ENCODE data around the gene DLG2.

DLG2 gene

GRCh38 chr11:84962018-84962417, 665.1 kb downstream of the DLG2 start:
- no peak for DNase-seq

- no peak for DNase-seq
Observed at GRCh38 chr11:84958295-84958694, 668.8 kb downstream of the DLG2 start.

- DNase-seq, result no peak
Observed at GRCh38 chr11:84950569-84951270, 676.4 kb downstream of the DLG2 start.

- DNase-seq, result no peak
Observed at GRCh38 chr11:84947970-84948580, 679.1 kb downstream of the DLG2 start.

GRCh38 chr11:84947070-84947469, 680.1 kb downstream of the DLG2 start:
- DNase-seq, result no peak

- DNase-seq, result no peak
Observed at GRCh38 chr11:84930863-84931262, 696.3 kb downstream of the DLG2 start.

- no peak for DNase-seq
Observed at GRCh38 chr11:84929738-84930137, 697.4 kb downstream of the DLG2 start.

- DNase-seq, result no peak
Observed at GRCh38 chr11:84924154-84924692, 702.9 kb downstream of the DLG2 start.

- no peak for DNase-seq
Observed at GRCh38 chr11:84923489-84923888, 703.7 kb downstream of the DLG2 start.

- DNase-seq, result no peak
Observed at GRCh38 chr11:84922836-84923235, 704.3 kb downstream of the DLG2 start.

- no peak for DNase-seq
Observed at GRCh38 chr11:84922212-84922805, 704.8 kb downstream of the DLG2 start.

- no peak for DNase-seq
Observed at GRCh38 chr11:84914511-84914910, 712.6 kb downstream of the DLG2 start.

- DNase-seq, result no peak
Observed at GRCh38 chr11:84909740-84910139, 717.4 kb downstream of the DLG2 start.

- no peak for DNase-seq
Observed at GRCh38 chr11:84906995-84907394, 720.1 kb downstream of the DLG2 start.

- no peak for DNase-seq
Observed at GRCh38 chr11:84905411-84905810, 721.7 kb downstream of the DLG2 start.

- no peak for DNase-seq
Observed at GRCh38 chr11:84902445-84902844, 724.7 kb downstream of the DLG2 start.

GRCh38 chr11:84901991-84902390, 725.2 kb downstream of the DLG2 start:
- DNase-seq, result no peak

GRCh38 chr11:84899740-84900139, 727.4 kb downstream of the DLG2 start:
- no peak for DNase-seq

- DNase-seq, result no peak
Observed at GRCh38 chr11:84899134-84899533, 728.0 kb downstream of the DLG2 start.

- DNase-seq, result no peak
Observed at GRCh38 chr11:84894666-84895065, 732.5 kb downstream of the DLG2 start.

- DNase-seq, result no peak
Observed at GRCh38 chr11:84890676-84891075, 736.5 kb downstream of the DLG2 start.

GRCh38 chr11:84889556-84889955, 737.6 kb downstream of the DLG2 start:
- DNase-seq, result no peak

GRCh38 chr11:84887055-84887629, 740.0 kb downstream of the DLG2 start:
- DNase-seq, result no peak

GRCh38 chr11:84886344-84886743, 740.8 kb downstream of the DLG2 start:
- DNase-seq, result no peak

All from NK-92 treated with Interleukin-12 subunit alpha and Interleukin-12 subunit beta, amount 100 ng/mL, for 24 hours (cell line).